Hematopoietic multipotent progenitor cell treated with erythropoietin and hydrocortisone succinate and interleukin-3 and kit ligand, for 6 days (in vitro differentiated cells): ENCODE measurements around the gene NR1I3.

Source experiments
- DNase-seq: peaks from one replicate; pipeline ENCODE4 v3.0.0-alpha.2; 2015

The NR1I3 gene

GRCh38 chr1:161192476-161193465, 45.2 kb downstream of the NR1I3 start:
- DNase-seq = peak; percentile 93

- no peak for DNase-seq
These were observed 46.0 kb downstream of the NR1I3 start for GRCh38 chr1:161191971-161192370.

- no peak for DNase-seq
These were observed 47.0 kb downstream of the NR1I3 start for GRCh38 chr1:161190962-161191521.

GRCh38 chr1:161189036-161189435, 49.0 kb downstream of the NR1I3 start:
- no peak for DNase-seq

GRCh38 chr1:161188381-161188780, 49.6 kb downstream of the NR1I3 start:
- DNase-seq = no peak

GRCh38 chr1:161187311-161187710, 50.7 kb downstream of the NR1I3 start:
- DNase-seq = no peak

GRCh38 chr1:161185732-161186311, 52.2 kb downstream of the NR1I3 start:
- DNase-seq = peak; percentile 47

GRCh38 chr1:161185282-161185682, 52.7 kb downstream of the NR1I3 start:
- DNase-seq = peak; percentile 90

- no peak for DNase-seq
These were observed 55.8 kb downstream of the NR1I3 start for GRCh38 chr1:161182214-161182613.

GRCh38 chr1:161180639-161181038, 57.4 kb downstream of the NR1I3 start:
- DNase-seq = no peak

GRCh38 chr1:161179698-161180097, 58.3 kb downstream of the NR1I3 start:
- no peak for DNase-seq
